GM21390 (cell line): ENCODE results near the gene PPP2R5C.

Experiments
- ATAC-seq: cut with Tn5 transposase; IDR thresholded peaks from one replicate; pipeline ENCODE4 v1.9.1; 2021; ENCODE audit not compliant: unreplicated experiment

The PPP2R5C gene

DNA sequence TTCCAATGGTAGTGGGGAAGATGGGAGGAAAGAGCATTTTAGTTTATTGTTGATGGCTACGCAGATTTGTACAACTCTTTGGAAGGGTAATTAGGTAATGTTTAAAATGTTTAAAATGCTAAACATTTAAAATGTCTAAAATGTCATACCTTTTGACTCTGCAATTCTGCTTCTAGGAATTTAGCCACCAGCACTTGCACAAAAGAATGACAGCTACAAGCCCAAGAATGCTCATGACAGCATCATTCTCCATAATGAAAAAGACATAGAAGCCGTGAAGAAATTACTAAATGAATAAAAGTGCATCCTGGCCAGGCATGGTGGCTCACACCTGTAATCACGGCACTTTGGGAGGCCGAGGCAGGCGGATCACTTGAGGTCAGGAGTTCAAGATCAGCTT, 182.9 kb downstream of the PPP2R5C start:
- ATAC-seq = no peak

DNA sequence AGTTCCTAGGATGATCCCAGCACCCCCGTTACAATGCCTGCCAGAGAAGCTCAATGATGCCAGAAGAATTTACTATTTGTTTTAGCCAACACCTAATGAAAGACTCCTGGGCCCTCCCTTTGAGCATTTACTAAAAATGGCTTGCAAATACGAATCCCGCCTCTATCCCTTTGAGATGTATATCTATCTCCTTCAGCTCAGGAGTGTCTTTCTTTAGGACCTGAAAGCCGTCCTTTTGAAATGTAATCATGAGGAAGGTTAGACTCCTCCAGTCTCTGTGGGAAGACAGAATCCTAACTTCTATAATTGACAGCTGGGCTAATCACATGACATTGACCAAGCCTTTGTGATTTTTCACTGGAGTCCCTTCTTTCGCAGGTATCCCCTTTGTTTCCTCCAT, 183.7 kb downstream of the PPP2R5C start:
- ATAC-seq = no peak

DNA sequence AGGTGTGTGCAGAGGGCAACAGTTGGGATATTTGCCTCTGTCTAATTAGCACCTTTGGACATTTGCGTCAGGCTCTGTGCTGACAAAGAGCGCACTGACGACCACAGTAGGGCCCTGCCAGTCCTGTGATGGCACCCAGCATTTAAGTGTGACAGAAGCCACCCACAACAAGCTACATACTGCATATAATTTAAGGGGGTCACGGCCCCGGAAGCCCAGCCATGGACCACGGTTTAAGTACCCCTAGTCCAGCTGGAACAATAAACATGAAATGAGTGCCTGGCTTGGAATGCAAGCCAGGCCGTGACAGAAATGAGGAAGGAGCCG, 186.0 kb downstream of the PPP2R5C start:
- ATAC-seq = peak; percentile 12

DNA sequence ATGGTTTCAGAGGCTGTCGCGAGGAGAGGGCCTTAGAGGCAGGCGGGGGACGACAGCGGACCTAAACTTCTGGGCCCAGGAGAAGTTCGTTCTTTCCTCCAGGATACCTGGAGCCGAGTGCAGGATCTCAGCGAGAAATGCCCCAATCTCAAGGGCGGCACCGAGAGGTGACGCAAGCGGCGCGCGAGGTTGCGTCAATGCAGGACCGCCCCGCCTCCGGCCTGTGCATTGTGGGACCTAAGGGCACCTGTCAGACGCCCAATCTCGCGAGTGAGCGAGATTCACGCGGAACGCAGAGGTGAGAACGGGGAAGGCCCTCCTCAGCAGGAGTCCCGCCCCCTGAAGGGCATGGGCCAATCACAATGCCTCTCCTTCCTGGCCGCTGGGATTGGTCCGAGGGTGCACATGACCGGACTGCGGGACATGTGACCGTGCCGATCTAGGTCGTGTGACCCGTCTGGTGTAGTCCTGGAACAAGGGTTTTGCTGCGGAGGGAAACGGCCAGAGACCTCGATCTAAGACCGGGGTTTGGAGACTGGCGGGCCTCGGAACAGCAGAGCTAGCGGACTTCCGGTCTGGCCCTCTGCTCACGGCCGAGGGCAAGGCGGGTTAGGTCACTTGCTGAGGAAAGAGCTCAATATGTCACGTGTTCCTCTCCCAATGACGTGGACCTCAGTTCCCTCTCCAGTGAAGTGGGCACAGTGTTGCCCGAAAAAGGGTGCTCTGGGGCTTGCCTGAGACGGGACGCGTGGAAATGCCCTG, 186.6 kb downstream of the PPP2R5C start:
- ATAC-seq = peak; percentile 95

DNA sequence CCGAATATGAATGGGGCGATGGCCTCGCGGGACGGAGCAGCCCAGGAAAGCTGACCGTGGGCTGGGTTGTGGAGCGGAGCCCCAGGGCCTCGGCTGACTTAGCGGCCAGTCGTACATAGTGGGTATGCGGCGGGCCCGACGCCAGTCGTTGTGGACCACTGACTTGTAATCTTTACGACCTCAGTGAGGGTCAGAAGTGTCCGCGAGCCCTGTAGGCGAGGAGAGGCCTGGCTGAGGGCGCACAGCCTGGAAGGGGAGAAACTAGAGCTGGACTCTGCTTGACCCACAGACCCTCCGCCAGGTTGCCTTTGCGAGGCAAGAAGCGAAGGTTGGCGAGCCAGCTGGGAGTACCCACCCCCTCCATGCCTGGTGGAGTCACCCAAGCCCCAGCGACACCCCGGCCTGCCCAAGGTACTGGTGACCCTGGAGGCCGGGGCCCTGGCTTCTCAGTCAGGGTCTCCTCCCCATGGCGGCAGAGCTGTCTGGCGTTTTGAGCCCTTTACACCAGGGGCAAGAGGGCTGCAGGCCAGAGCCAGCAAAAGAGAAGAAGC, 187.2 kb downstream of the PPP2R5C start:
- ATAC-seq = no peak

DNA sequence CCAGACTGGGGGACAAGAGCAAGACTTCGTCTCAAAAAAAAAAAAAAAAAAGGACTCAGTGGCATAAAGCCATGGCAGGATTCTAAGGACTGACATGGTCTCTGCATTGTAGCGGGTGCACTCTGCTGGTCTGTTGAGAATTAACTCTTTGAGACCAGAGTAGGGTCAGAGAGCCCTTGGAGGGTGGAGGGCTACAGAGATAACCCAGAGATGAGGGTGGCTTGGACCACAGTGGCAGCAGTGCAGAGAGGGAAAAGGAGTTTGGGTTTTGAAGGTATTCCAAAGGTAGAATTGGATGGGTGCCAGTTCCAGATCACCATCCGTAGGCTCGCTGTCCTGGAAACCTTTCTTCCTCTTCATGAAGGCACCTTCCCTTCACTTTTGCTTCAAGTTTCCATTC, 188.6 kb downstream of the PPP2R5C start:
- ATAC-seq = no peak

DNA sequence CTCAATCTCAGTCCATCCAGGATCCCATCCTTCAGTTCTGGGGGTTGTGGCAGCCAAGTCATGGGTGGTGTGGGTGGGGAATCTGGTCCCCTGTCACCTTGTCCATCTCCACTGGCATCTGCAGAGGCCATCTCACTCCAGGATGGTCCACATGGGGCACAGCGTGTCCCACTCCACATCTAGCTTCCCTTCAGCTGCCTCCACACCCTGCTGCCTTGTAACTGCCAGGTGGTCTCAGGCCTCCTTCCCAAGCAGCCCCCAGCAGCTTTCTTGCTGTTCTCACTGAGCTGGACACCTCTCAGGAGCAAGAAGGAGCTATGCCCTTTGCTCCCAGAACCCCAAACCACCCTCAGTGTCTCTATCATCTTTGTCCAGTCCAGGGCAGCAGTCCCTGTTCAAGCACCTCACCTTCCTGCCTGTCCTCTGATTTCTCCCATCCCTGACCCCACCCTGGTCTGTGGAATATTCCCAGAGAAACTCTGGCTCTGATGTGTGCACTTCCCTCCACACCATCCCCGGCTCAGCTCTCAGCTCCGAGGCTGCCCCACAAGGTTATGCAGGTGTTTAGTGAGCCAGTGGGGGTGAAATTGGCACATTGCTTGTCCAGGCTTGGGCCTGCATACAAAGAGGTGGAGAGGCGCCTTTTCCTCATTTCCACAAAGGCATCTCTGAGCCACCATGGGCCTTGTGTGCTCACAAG, 189.2 kb downstream of the PPP2R5C start:
- no peak for ATAC-seq

DNA sequence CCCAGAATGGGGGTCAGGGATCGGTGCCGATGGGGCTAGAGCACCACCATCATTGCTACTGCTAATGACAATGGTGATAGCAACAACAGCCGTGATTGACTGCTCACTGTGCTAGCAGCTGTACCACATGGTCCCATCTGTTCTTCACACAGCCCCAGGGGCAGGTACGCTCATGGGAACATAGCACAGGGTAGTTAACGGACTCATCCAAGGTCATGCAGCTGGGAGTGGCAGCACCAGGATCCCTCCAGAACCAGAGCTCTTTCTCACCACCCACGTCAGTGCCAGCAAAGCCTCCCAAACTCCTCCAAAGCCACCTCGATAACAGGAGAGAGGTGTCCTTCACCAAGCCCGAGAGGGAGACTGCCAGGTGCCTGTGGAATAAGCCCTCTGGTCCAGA, 191.6 kb downstream of the PPP2R5C start:
- no peak for ATAC-seq

DNA sequence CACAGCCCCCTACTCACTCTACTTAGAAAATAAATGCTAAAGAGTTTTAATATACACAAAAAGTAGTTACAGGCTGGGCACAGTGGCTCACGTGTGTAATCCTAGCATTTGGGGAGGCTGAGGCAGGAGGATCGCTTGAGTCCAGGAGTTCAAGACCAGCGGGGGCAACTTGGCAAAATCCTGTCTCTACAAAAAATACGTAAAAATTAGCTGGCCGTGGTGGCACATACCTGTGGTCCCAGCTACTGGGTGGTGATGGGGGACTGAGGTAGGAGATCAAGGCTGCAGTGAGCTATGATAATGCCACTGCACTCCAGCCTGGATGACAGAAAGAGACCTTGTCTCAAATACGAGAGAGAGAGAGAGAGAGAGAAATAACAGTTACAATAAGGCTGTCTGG, 193.0 kb downstream of the PPP2R5C start:
- no peak for ATAC-seq

DNA sequence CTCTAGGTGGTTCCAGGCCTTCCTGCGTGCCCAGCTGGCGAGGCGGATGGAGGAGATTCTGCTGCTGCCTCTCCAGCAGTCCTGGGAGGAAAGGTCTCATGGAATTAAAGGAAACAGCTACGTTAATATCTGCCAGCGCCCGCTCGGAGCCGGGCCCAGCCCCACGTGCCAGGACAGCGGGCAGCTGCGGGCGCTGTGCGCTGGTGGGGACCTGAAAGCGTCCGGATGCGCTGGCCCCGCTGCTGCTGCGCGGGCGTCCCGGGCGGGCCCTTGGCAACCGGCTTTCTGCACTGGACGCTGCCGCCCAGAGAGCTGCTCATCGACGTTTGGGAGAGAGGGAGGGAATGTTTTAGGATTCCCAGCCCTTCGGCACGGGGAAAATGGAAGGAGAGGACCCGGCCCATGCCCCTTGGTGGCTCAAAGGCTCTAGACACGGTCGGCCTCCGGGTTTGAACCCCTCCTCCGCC, 194.2 kb downstream of the PPP2R5C start:
- no peak for ATAC-seq

DNA sequence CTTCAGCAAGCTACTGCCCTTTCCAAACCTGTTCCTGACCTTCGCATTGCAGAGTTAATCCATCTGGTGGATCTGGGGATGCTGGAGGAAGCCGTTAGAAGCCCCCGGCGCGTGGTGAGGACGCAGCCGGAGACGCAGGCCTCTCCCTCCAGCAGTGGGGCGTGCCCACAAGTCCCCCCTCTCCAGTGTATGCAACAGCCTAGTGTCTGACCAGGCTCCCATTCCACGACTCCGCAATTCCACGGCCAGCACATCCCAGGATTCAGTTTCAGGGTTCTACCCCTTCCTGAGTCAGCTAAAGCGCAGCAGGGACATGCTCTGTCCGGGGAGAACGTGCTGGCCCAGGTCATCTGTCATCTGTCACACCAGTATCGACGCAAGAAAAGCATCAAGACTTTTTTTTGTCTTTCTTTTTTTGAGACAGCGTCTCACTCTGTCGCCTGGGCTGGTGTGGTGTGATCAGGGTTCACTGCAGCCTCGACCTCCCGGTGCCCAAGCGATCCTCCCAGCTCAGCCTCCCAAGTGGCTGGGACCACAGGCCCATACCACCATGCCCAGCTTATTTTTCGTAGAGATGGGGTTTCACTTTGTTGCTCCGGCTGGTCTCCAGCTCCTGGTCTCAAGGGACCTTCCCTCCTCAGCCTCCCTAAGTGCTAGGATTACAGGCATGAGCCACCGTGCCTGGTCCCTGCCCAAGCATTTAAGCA, 194.8 kb downstream of the PPP2R5C start:
- ATAC-seq = no peak

DNA sequence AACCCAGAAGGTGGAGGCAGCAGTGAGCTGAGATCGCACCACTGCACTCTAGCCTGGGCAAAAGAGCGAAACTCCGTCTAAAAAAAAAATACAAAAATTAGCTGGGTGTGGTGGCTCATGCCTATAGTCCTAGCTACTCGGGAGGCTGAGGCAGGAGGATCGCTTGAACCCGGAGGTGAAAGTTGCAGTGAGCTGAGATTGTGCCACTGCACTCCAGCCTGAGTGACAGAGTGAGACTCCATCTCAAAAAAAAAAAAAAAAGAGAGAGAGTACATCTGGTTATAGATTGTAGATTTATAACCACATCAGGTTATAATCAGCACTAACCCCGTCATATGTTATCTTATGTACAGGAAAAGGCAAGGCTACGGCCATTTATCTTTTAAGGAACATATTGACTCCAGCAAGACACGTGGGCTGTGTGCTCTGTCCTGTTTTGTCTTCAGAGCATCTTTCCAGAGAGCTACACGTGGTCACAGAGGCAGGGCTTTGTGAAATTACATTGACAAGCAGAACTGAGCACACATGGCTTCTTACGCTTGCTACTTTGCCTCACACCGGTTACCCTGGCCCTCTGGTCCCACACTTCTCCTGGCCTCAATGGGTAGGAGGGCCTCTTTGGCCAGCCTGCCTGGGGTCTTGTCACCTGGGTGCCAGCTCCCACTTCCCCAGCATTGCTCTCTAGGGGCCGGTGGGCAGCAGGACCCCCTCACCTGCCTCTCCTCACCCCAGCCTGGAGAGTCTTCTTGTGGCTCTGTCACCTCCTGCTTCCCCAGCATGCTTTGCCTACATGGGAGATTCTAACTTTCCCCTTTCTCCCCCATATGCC, 196.1 kb downstream of the PPP2R5C start:
- no peak for ATAC-seq

DNA sequence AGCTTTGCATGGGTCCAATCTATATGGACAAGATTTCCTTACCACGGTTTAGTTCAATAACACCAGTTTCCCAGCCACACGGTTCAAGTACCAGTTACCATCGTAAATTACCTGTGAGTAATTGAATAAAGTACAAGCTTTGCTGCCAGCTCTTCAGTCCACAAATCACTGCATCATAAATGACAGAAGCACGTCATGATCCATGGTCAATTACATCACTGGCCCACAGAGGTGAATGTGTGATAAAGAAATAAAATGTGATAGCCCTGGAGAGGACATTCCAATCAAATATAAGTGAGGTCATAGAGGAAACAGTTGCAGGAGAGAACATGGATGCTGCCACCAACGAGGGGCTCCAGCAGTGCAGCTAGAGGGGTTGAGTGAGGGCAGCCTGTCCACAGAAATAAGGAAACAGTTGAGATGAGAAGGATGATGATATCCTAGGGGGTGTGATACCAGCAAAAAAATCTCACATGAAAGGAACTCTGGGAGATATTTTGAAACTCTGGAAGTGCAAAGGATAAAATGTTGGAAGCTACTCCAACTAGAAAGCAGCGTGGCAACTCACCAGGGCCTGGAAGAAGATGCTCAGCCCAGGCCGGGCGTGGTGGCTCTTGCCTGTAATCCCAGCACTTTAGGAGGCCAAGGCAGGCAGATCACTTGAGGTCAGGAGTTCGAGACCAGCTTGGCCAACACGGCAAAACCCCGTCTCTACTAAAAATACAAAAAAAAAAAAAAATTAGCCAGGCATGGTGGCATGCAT, 197.1 kb downstream of the PPP2R5C start:
- no peak for ATAC-seq

DNA sequence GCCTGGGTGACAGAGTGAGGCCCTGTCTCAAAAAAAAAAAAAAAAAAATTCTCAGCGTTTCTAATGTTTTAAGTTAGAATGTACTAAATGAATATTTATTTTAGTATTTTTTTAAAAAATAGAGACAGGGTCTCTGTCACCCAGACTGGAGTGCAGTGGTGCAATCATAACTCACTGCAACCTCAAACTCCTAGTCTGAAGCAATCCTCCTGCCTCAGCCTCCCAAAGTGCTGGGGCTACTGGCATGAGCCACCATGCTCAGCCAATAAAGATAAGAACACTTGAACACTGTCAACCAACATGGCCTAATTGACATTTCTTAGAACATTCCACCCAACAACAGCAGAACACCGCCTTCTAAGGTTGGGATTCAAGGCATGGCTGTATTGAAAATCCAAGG, 197.8 kb downstream of the PPP2R5C start:
- no peak for ATAC-seq

DNA sequence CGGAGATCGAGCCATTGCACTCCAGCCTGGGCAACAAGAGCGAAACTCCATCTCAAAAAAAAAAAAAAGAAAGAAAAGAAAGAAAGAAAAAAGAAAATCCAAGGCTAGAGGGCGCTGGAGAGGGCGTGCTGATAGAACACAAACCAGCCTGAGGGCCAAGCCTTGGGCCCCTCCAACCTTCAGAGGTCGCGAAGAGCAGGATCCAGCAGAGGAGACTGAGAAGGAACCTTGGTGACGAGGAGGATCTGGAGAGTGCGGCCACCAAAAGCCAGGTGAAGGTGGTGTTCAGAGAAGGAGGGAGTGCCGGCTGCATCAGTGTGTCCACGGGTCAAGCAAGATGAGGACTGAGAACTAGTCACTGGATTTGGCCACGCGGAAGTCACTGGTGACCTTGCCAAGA, 198.7 kb downstream of the PPP2R5C start:
- ATAC-seq = no peak

DNA sequence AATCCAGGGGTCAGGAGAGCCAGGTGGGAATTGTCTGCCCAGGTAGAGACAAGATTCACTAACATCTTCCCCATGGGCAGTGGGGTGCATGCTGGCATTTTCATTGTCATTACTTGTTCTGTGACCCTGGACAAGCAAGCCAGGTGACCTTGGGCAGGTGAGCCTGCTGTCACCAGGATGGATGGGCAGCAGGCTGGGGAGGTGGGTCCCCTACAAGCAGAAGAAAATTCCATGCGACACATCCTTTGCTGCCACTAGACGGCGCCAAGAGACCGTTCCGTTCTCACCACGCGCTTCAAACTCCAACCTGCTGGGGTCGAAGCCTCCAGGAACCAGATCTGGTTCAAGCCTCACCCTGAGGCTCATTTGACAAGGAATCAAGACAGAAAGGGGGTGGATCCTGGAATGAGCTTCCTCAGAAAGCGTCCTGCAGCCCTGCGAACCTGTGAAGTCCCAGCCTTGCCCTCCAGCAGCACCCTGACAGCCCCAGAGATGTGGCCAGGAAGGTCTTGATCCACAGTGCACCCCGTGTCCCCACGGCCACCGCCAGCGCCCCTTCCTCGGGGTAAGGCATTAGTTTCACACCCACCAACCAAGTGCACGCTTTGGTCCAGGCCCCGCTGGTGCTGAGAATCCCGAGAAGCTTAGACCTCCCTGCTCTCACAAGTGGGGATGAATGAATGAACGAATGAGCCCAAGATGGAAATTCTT, 199.7 kb downstream of the PPP2R5C start:
- ATAC-seq = no peak

DNA sequence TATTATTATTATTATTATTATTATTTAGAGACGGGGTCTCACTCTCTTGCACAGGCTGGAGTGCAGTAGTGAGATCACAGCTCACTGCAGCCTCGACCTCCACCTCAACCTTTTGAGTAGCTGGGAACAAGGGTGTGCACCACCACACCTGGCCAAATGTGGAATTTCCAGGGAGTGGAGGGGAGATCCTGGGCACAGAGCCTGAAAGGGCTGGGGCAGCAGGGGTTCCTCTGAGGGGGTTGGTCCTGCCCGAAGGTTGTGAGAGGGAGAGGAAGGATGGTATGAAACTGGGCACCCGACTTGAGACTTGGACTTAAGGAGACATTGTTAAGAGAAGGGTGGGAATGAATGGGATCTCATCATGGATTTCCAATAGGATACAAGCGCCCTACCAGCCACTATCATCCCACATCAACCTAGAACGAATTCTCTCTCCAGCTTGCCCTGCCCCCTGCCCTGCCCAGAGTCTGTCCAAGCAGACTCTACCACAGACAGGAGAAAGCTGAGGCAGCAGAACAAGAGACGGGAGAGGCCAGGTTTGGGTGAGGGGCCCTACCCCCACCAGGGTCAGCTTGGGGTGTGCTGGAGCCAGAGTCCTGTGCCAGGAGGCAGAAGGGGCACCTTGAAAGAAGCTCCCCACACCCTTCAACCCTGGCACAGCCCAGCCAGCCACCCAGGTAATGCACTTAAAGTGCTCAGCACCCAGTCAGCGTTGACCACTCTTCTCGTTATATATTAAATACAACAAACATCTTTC, 200.4 kb downstream of the PPP2R5C start:
- ATAC-seq = no peak

DNA sequence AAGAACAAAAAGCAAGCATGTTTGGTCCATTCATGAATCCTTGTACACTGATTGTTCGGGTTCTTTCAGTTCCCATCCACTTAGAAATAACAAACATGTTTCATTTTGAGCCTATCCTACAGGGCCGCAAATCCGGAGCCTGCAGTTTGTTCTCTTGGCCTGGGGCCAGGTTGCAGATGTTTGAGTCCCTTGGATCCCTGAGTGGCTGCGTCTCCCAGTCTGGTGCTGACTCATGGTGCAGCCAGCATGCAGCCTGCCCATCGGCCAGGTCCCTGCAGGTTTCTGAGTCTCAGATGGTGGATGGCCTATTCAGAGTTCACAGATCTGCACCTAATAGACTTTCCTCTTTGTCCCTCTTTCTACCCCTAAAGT, 201.0 kb downstream of the PPP2R5C start:
- no peak for ATAC-seq

DNA sequence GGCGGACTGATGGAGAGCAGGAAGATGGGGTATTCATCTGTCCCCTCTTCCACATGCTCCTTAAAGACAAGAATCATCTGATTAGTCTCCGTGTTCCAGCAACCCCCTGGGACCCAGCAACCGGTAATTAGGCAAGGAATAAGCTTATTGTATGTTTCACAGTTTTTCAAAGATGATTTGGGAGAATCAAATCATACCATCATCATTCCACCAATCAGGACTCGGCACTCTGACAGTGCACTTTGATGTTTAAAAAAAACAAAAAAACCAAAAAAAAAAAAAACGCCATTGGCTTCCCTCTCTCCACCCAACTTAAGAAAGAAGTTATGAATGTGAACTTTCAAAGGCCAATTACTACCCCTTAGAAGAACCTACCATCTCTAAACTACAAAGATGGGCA, 201.5 kb downstream of the PPP2R5C start:
- no peak for ATAC-seq
